H1 (cell line): ENCODE data around the gene PLTP.
"Not testable (repeated sequence)": the region's sequence is repeated elsewhere in the genome, so short reads cannot be mapped to it uniquely, and the experiment has no call there.

Source experiments
- EGR1 ChIP-seq: IDR thresholded peaks from 2 replicates; pipeline ENCODE4 v1.6.1; 2011; ENCODE audit warnings: low read depth, low read length, borderline replicate concordance
- POLR2A ChIP-seq, 2 experiments: IDR thresholded peaks; 1 replicate in 1 of 2; 2 replicates in 1 of 2; pipeline ENCODE4 v1.6.1; 2011; ENCODE audit warnings: low read depth in 2 of 2, low read length in 2 of 2, mild to moderate bottlenecking in 2 of 2; ENCODE audit errors: control extremely low read depth in 1 of 2
- POLR2AphosphoS5 ChIP-seq: IDR thresholded peaks from 2 replicates; pipeline ENCODE4 v1.6.1; 2011; ENCODE audit warnings: low read depth, low read length

- TF ChIP-seq POLR2A (IDR thresholded peaks at IDR 0.05; ENCODE audit: control extremely low read depth in 1 of 2, low read depth in 2 of 2, low read length in 2 of 2); EGR1; POLR2AphosphoS5: not testable (repeated sequence)
Measured at GRCh38 chr20:45931680-45932079, 19.7 kb upstream of the PLTP start.
